Measurements from ENCODE around the gene AKAP1. TPM values are rescaled to one million over a fixed set of nuclear protein-coding genes. Genes with fewer than 3 reads are reported as not detected.

Gene AKAP1
- total and polyA plus RNA-seq, 2 of the 8 experiments (the other 6 are each of a cell fraction or from before 2014, with no cell fraction given): 120 to 156 TPM

DNA sequence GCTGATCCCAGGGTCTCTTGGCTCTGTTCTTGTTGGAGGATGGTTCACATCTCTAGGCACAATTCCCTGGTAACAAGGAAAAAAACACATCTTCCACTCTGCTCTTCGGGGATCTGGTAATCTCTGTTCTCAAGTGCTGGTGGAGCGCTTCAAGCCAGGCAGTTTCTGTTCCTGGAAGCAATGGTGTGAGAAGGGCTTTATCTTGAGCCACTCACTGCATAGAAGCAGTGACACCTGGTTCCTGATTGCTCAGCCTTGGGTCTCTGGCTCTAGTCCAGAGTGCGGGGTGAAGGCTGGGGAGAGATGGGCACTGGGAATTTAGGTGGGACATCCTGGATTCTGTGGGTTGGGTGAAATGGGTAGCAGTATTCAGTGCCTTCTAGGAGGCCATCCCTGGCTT is 14.1 kb downstream of the AKAP1 start:
- WGBS, 2 experiments (ENCODE audit: extremely low coverage in 1 of 2, insufficient coverage in 1 of 2, insufficient read length in 1 of 2, insufficient replicate concordance in 2 of 2, low coverage in 1 of 2, low lambda C conversion rate in 2 of 2, missing lambda C conversion rate in 1 of 2): 87% methylated on average over 3 of the region's 3 CpGs; no CpG with 5 or more reads in 1 of the 2 experiments
- peaks cover 25% of the 10 kb centered on the region for H3K79me1 ChIP-seq (ENCODE audit: low read depth, low read length)
- no peak overlapping the region for H3K23ac ChIP-seq (ENCODE audit: insufficient read length)
- H3K9me3 ChIP-seq (ENCODE audit: insufficient read depth in 2 of 2, low read depth in 1 of 2, low read length in 1 of 2): no peaks in the 10 kb centered on the region
- no peak overlapping the region for H3K27ac ChIP-seq (ENCODE audit: low read depth, low read length)
- DNase-seq (ENCODE audit: low read depth in 1 of 2, low spot score in 2 of 2): no peak
- no peak overlapping the region for H3K56ac ChIP-seq (replicated peaks; ENCODE audit: insufficient read length, low read depth, low read length)
- peak overlapping the region; percentile 89 for H2BK5ac ChIP-seq (ENCODE audit: low read depth, low read length)
- H2BK120ac ChIP-seq (replicated peaks; ENCODE audit: low read depth, low read length): peak overlapping the region; percentile 52
- no peaks in the 10 kb centered on the region; a peak in 1 of 8 replicates for H3K36me3 ChIP-seq (ENCODE audit: control insufficient read depth in 2 of 4, insufficient read depth in 4 of 4, low read length in 3 of 4)
- no peak overlapping the region for H3K4ac ChIP-seq (replicated peaks; ENCODE audit: insufficient read length, low read depth, low read length)
- 0 out of 2 replicates have a peak overlapping the region, but pooled peaks have one; percentile 10 for H2BK20ac ChIP-seq (ENCODE audit: low read length)
- no peak overlapping the region for H2AFZ ChIP-seq (ENCODE audit: low read length)
- no peak overlapping the region for H4K5ac ChIP-seq (ENCODE audit: insufficient read length, low read depth, low read length)
- H2BK15ac ChIP-seq (ENCODE audit: low read length): no peak overlapping the region; the same call in 1 of the 2 replicates
- H3K4me1 ChIP-seq (replicated peaks in 1 of 4; ENCODE audit: control insufficient read depth in 3 of 4, insufficient read depth in 4 of 4, low read length in 3 of 4): peaks cover 4 to 26% (median 14%) of the 10 kb centered on the region in 4 experiments
- POLR2A ChIA-PET (ENCODE audit: partially characterized antibody): interaction anchor here (0.8 to 4.4 kb wide), 5 partner anchors 8 to 14 kb away, joined by 3 to 13 read pairs (median 6); partner anchors contain the start of gene AKAP1
- H3K27me3 ChIP-seq (replicated peaks in 1 of 4; ENCODE audit: control insufficient read depth in 3 of 4, extremely low read depth in 1 of 4, insufficient read depth in 3 of 4, low read length in 3 of 4): no peaks in the 10 kb centered on the region
- no peak overlapping the region for H4K8ac ChIP-seq (ENCODE audit: extremely low read depth, insufficient read depth, low read length)
- H3K14ac ChIP-seq (ENCODE audit: insufficient read length): no peak overlapping the region
- H4K91ac ChIP-seq (replicated peaks; ENCODE audit: insufficient read length, low read length): no peak overlapping the region
- H3K79me2 ChIP-seq (ENCODE audit: control insufficient read depth in 1 of 2, insufficient read depth in 2 of 2, low read length in 2 of 2): peaks cover 35 to 98% of the 10 kb centered on the region in 2 experiments
- H3K4me3 ChIP-seq (ENCODE audit: extremely low read depth in 1 of 4, insufficient read depth in 2 of 4, low read depth in 3 of 4, low read length in 4 of 4): no peak overlapping the region
- H3K18ac ChIP-seq (ENCODE audit: extremely low read depth, low read length): peak overlapping the region; percentile 60
- no peak for FAIRE-seq
- peaks cover 12 to 38% of the 10 kb centered on the region in 2 experiments for H4K20me1 ChIP-seq (replicated peaks in 1 of 2; ENCODE audit: control insufficient read depth in 1 of 2, insufficient read depth in 2 of 2, low read length in 2 of 2)
- peak overlapping the region; percentile 68; the same call in 1 of the 2 replicates for H2BK12ac ChIP-seq (ENCODE audit: low read depth, low read length)
- H3K4me2 ChIP-seq (ENCODE audit: insufficient read depth in 1 of 2, low read depth in 2 of 2, low read length in 2 of 2): peak overlapping the region; percentile 9 to 26; a peak in 2 of 4 replicates
- 0 out of 2 replicates have a peak overlapping the region, but pooled peaks have one; percentile 29 for H2AK5ac ChIP-seq (ENCODE audit: low read depth, low read length)
- CTCF ChIA-PET (ENCODE audit: partially characterized antibody): interaction anchor here (1.2 to 6.8 kb wide), 4 partner anchors 9 to 94 kb away, joined by 4 to 57 read pairs (median 4); no protein-coding TSS in a partner anchor
- H3K23me2 ChIP-seq (ENCODE audit: low read depth, low read length): no peaks in the 10 kb centered on the region
- no peak overlapping the region for H3K9ac ChIP-seq (replicated peaks in 1 of 4; ENCODE audit: extremely low read depth in 1 of 4, low read depth in 3 of 4, low read length in 3 of 4)
- TF ChIP-seq FOSL1 (IDR thresholded peaks at IDR 0.05; ENCODE audit: insufficient read depth, low read depth, low read length): no peak
- TF ChIP-seq JUN (IDR thresholded peaks at IDR 0.05; ENCODE audit: low read depth, low read length): no peak
- no peak for TF ChIP-seq SIRT6 (IDR thresholded peaks at IDR 0.05; ENCODE audit: low read length)
- TF ChIP-seq TBP (IDR thresholded peaks at IDR 0.05; ENCODE audit: low read depth, low read length): no peak
- TF ChIP-seq SP2 (IDR thresholded peaks at IDR 0.05; ENCODE audit: low read length): no peak
- no peak for TF ChIP-seq POU5F1 (IDR thresholded peaks at IDR 0.05; ENCODE audit: low read depth, low read length)
- no peak for TF ChIP-seq SRF (IDR thresholded peaks at IDR 0.05; ENCODE audit: low read depth, low read length)
- TF ChIP-seq EGR1 (IDR thresholded peaks at IDR 0.05; ENCODE audit: borderline replicate concordance, low read depth, low read length): no peak
- TF ChIP-seq CBX8 (IDR thresholded peaks at IDR 0.05; ENCODE audit: borderline replicate concordance, low read depth, low read length): no peak
- TF ChIP-seq SUZ12 (IDR thresholded peaks at IDR 0.05; ENCODE audit: low read length): no peak
- no peak for TF ChIP-seq RBBP5 (IDR thresholded peaks at IDR 0.05; ENCODE audit: borderline replicate concordance, low read depth, low read length)
- no peak for TF ChIP-seq CHD2 (IDR thresholded peaks at IDR 0.05; ENCODE audit: low read length)
- no peak for TF ChIP-seq CHD1 (IDR thresholded peaks at IDR 0.05; ENCODE audit: low read depth, low read length)
- TF ChIP-seq NANOG (IDR thresholded peaks at IDR 0.05; ENCODE audit: insufficient read depth, low read depth, low read length, poor library complexity, severe bottlenecking): no peak

All from H1 (cell line).